ENCODE data around the gene CYP19A1. TPM values are rescaled to one million over a fixed set of nuclear protein-coding genes. Genes with fewer than 3 reads are reported as not detected.

The CYP19A1 gene
- total RNA-seq, 2 experiments from 2014 or later, result not detected

GRCh38 chr15:51368751-51369450 is 30.5 kb upstream of the CYP19A1 start:
- Mint-ChIP-seq H3K9me3 (no peaks in the 10 kb centered on the region), H3K27ac (no peak overlapping the region), H3K4me3 (no peak overlapping the region), H3K27me3 (peaks cover 7% of the 10 kb centered on the region), H3K36me3 (no peaks in the 10 kb centered on the region), H3K4me1 (no peaks in the 10 kb centered on the region)
- DNase-seq, result no peak

GRCh38 chr15:51368307-51368706 is 29.9 kb upstream of the CYP19A1 start:
- Mint-ChIP-seq H3K9me3 (no peaks in the 10 kb centered on the region), H3K27me3 (peaks cover 7% of the 10 kb centered on the region), H3K4me3 (no peak overlapping the region), H3K4me1 (no peaks in the 10 kb centered on the region), H3K36me3 (no peaks in the 10 kb centered on the region), H3K27ac (no peak overlapping the region)
- DNase-seq, result no peak

GRCh38 chr15:51367322-51367976 is 29.1 kb upstream of the CYP19A1 start:
- H3K9me3 Mint-ChIP-seq, result no peaks in the 10 kb centered on the region
- no peak for DNase-seq
- no peaks in the 10 kb centered on the region for H3K36me3 Mint-ChIP-seq
- no peak overlapping the region for H3K27ac Mint-ChIP-seq
- no peak overlapping the region for H3K4me3 Mint-ChIP-seq
- no peaks in the 10 kb centered on the region for H3K4me1 Mint-ChIP-seq
- H3K27me3 Mint-ChIP-seq, result peaks cover 7% of the 10 kb centered on the region

- Mint-ChIP-seq H3K4me3 (no peak overlapping the region), H3K27me3 (peaks cover 7% of the 10 kb centered on the region), H3K4me1 (no peaks in the 10 kb centered on the region), H3K36me3 (no peaks in the 10 kb centered on the region), H3K27ac (no peak overlapping the region), H3K9me3 (no peaks in the 10 kb centered on the region)
- no peak for DNase-seq
Measured at GRCh38 chr15:51366920-51367319, 28.5 kb upstream of the CYP19A1 start.

GRCh38 chr15:51366071-51366470 is 27.7 kb upstream of the CYP19A1 start:
- DNase-seq, result no peak
- Mint-ChIP-seq H3K27me3 (peaks cover 7% of the 10 kb centered on the region), H3K4me1 (no peaks in the 10 kb centered on the region), H3K4me3 (no peak overlapping the region), H3K27ac (no peak overlapping the region), H3K9me3 (no peaks in the 10 kb centered on the region), H3K36me3 (no peaks in the 10 kb centered on the region)

GRCh38 chr15:51365417-51365816 is 27.0 kb upstream of the CYP19A1 start:
- H3K4me1 Mint-ChIP-seq, result no peaks in the 10 kb centered on the region
- H3K4me3 Mint-ChIP-seq, result no peak overlapping the region
- H3K27me3 Mint-ChIP-seq, result peaks cover 7% of the 10 kb centered on the region
- no peaks in the 10 kb centered on the region for H3K36me3 Mint-ChIP-seq
- no peak overlapping the region for H3K27ac Mint-ChIP-seq
- no peak for DNase-seq
- no peaks in the 10 kb centered on the region for H3K9me3 Mint-ChIP-seq

GRCh38 chr15:51363383-51363782 is 25.0 kb upstream of the CYP19A1 start:
- Mint-ChIP-seq H3K4me1 (no peaks in the 10 kb centered on the region), H3K4me3 (no peak overlapping the region), H3K9me3 (no peaks in the 10 kb centered on the region), H3K27ac (no peak overlapping the region), H3K27me3 (peaks cover 7% of the 10 kb centered on the region), H3K36me3 (no peaks in the 10 kb centered on the region)
- no peak for DNase-seq

GRCh38 chr15:51359981-51360380 is 21.6 kb upstream of the CYP19A1 start:
- Mint-ChIP-seq H3K27ac (no peak overlapping the region), H3K36me3 (no peaks in the 10 kb centered on the region), H3K9me3 (no peaks in the 10 kb centered on the region), H3K27me3 (no peaks in the 10 kb centered on the region), H3K4me3 (no peak overlapping the region), H3K4me1 (no peaks in the 10 kb centered on the region)
- DNase-seq, result no peak

- H3K27ac Mint-ChIP-seq, result no peak overlapping the region
- no peak for DNase-seq
- H3K36me3 Mint-ChIP-seq, result no peaks in the 10 kb centered on the region
- H3K4me3 Mint-ChIP-seq, result no peak overlapping the region
- H3K9me3 Mint-ChIP-seq, result no peaks in the 10 kb centered on the region
- H3K4me1 Mint-ChIP-seq, result no peaks in the 10 kb centered on the region
- H3K27me3 Mint-ChIP-seq, result peaks cover 9% of the 10 kb centered on the region
Measured at GRCh38 chr15:51356983-51357382, 18.6 kb upstream of the CYP19A1 start.

GRCh38 chr15:51356147-51356546 is 17.8 kb upstream of the CYP19A1 start:
- Mint-ChIP-seq H3K27me3 (peaks cover 12% of the 10 kb centered on the region), H3K4me1 (no peaks in the 10 kb centered on the region), H3K4me3 (no peak overlapping the region), H3K27ac (no peak overlapping the region), H3K36me3 (no peaks in the 10 kb centered on the region), H3K9me3 (no peaks in the 10 kb centered on the region)
- no peak for DNase-seq

- H3K4me1 Mint-ChIP-seq, result no peaks in the 10 kb centered on the region
- no peaks in the 10 kb centered on the region for H3K9me3 Mint-ChIP-seq
- H3K27me3 Mint-ChIP-seq, result peaks cover 14% of the 10 kb centered on the region
- H3K36me3 Mint-ChIP-seq, result no peaks in the 10 kb centered on the region
- H3K27ac Mint-ChIP-seq, result no peak overlapping the region
- H3K4me3 Mint-ChIP-seq, result no peak overlapping the region
- DNase-seq, result no peak
Measured at GRCh38 chr15:51355096-51355495, 16.7 kb upstream of the CYP19A1 start.

GRCh38 chr15:51353976-51354375 is 15.6 kb upstream of the CYP19A1 start:
- Mint-ChIP-seq H3K9me3 (no peaks in the 10 kb centered on the region), H3K27ac (no peak overlapping the region), H3K36me3 (no peaks in the 10 kb centered on the region), H3K4me1 (no peaks in the 10 kb centered on the region), H3K4me3 (no peak overlapping the region), H3K27me3 (peaks cover 14% of the 10 kb centered on the region)
- DNase-seq, result no peak

- no peak for DNase-seq
- Mint-ChIP-seq H3K27ac (no peak overlapping the region), H3K9me3 (no peaks in the 10 kb centered on the region), H3K4me3 (no peak overlapping the region), H3K36me3 (no peaks in the 10 kb centered on the region), H3K27me3 (peaks cover 14% of the 10 kb centered on the region), H3K4me1 (no peaks in the 10 kb centered on the region)
Measured at GRCh38 chr15:51350723-51351122, 12.3 kb upstream of the CYP19A1 start.

GRCh38 chr15:51349156-51349844 is 10.9 kb upstream of the CYP19A1 start:
- DNase-seq, result no peak
- H3K9me3 Mint-ChIP-seq, result no peaks in the 10 kb centered on the region
- no peak overlapping the region for H3K27ac Mint-ChIP-seq
- H3K27me3 Mint-ChIP-seq, result peaks cover 10% of the 10 kb centered on the region
- H3K4me3 Mint-ChIP-seq, result no peak overlapping the region
- no peaks in the 10 kb centered on the region for H3K4me1 Mint-ChIP-seq
- H3K36me3 Mint-ChIP-seq, result no peaks in the 10 kb centered on the region

- H3K36me3 Mint-ChIP-seq, result no peaks in the 10 kb centered on the region
- H3K27me3 Mint-ChIP-seq, result peaks cover 9% of the 10 kb centered on the region
- H3K27ac Mint-ChIP-seq, result no peak overlapping the region
- H3K4me3 Mint-ChIP-seq, result no peak overlapping the region
- no peaks in the 10 kb centered on the region for H3K9me3 Mint-ChIP-seq
- no peak for DNase-seq
- no peaks in the 10 kb centered on the region for H3K4me1 Mint-ChIP-seq
Measured at GRCh38 chr15:51348688-51349087, 10.3 kb upstream of the CYP19A1 start.

Measured in activated naive CD8-positive, alpha-beta T cell treated with anti-CD3 and anti-CD28 coated beads for 36 hours (primary cell).